ENCODE results near the gene PFDN2.
A peak's percentile ranks its signal among the peaks of the same experiment; 100 is the strongest.

Gene PFDN2

DNA sequence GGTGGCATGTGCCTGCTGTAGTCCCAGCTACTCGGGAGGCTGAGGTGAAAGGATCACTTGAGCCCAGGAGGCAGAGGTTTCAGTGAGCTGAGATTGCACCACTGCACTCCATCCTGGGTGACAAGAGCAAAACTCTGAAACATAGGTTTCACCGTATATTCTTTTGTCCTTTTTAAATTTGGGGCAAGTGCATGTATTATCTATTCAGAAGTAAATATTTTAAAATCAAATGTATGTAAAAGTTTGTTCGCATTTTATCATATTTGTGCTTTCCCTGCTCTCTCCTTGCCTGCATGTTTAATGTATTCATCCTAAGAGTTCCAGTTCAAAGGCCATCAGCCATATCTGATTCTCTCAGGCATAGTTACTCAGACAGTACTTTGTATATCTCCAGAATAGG, 28.0 kb upstream of the PFDN2 start:
- no peak for DNase-seq
- Histone ChIP-seq H3K4me3 (ENCODE audit: low read depth, low read length) (no peak overlapping the region), H3K27ac (no peak overlapping the region), H3K36me3 (replicated peaks) (no peaks in the 10 kb centered on the region), H3K27me3 (replicated peaks) (no peaks in the 10 kb centered on the region)
- in situ Hi-C loops (cut with HindIII; ENCODE audit: low pct_ligation_motif_present, low sequenced_read_pairs) = loop anchor here (25.0 kb wide), 1 partner anchor 109 kb away; the partner anchor contains the start of genes TSTD1 and USF1
- no peak for TF ChIP-seq CTCF (IDR thresholded peaks at IDR 0.05; ENCODE audit: low read depth, low read length, missing control alignments)

- H3K27me3 ChIP-seq (replicated peaks) = no peaks in the 10 kb centered on the region
- DNase-seq = no peak
- H3K27ac ChIP-seq = no peak overlapping the region
- in situ Hi-C loops (cut with HindIII; ENCODE audit: low pct_ligation_motif_present, low sequenced_read_pairs) = loop anchor here (25.0 kb wide), 1 partner anchor 104 kb away; the partner anchor contains the start of genes TSTD1 and USF1
- no peak for TF ChIP-seq CTCF (IDR thresholded peaks at IDR 0.05; ENCODE audit: low read depth, low read length, missing control alignments)
- no peak overlapping the region for H3K4me3 ChIP-seq (ENCODE audit: low read depth, low read length)
- no peaks in the 10 kb centered on the region for H3K36me3 ChIP-seq (replicated peaks)
Observed at GRCh38 chr1:161140755-161141400, 23.0 kb upstream of the PFDN2 start.

- TF ChIP-seq CTCF (IDR thresholded peaks at IDR 0.05; ENCODE audit: low read depth, low read length, missing control alignments) = peak; percentile 57
- H3K27me3 ChIP-seq (replicated peaks) = no peaks in the 10 kb centered on the region
- no peak overlapping the region for H3K4me3 ChIP-seq (ENCODE audit: low read depth, low read length)
- DNase-seq = peak; percentile 62
- H3K36me3 ChIP-seq (replicated peaks) = no peaks in the 10 kb centered on the region
- in situ Hi-C loops (cut with HindIII; ENCODE audit: low pct_ligation_motif_present, low sequenced_read_pairs) = loop anchor here (25.0 kb wide), 1 partner anchor 102 kb away; the partner anchor contains the start of genes TSTD1 and USF1
- H3K27ac ChIP-seq = no peak overlapping the region
Observed at GRCh38 chr1:161139766-161140165, 21.9 kb upstream of the PFDN2 start.

DNA sequence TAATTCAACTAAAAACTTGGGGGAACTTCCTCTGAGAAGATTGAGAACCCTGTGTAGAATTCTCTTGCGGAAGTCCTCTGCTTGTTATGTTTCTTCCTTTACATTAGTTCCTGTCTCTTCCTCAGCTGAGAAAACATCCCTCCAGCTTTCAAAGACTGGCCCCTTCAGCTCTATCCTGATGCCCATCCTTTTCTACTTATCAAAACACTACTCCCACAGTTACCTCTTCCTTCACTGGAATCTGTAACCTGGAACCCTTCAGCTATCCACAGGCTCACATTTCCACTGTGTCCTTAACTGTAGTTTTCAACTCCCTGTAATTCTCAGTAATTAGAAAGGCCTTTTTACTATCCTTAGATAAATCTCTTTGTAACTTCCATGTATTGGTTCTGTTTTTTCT, 20.6 kb upstream of the PFDN2 start:
- TF ChIP-seq CTCF (IDR thresholded peaks at IDR 0.05; ENCODE audit: low read depth, low read length, missing control alignments) = no peak
- no peaks in the 10 kb centered on the region for H3K36me3 ChIP-seq (replicated peaks)
- no peaks in the 10 kb centered on the region for H3K27me3 ChIP-seq (replicated peaks)
- in situ Hi-C loops (cut with HindIII; ENCODE audit: low pct_ligation_motif_present, low sequenced_read_pairs) = loop anchor here (25.0 kb wide), 1 partner anchor 101 kb away; the partner anchor contains the start of genes TSTD1 and USF1
- no peak overlapping the region for H3K4me3 ChIP-seq (ENCODE audit: low read depth, low read length)
- DNase-seq = no peak
- H3K27ac ChIP-seq = no peak overlapping the region

DNA sequence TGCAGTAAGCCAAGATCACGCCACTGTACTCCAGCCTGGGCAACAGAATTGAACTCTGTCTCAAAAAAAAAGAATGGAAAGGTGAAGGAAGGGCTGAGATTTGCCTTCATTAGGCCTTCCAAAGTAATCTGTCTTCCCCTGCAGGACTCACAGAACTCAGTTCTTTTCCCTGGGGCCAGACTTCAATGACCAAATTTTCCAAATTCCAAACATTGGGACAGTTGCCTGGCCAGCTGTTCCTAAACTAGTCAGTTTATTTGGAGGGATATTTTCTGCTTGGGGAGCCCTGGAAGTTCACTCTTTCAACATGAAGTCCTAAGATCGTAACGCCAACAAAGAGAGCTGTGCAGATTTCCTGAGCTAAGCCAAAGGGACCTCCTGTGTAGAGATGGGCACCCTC, 20.0 kb upstream of the PFDN2 start:
- in situ Hi-C loops (cut with HindIII; ENCODE audit: low pct_ligation_motif_present, low sequenced_read_pairs) = loop anchor here (25.0 kb wide), 1 partner anchor 101 kb away; the partner anchor contains the start of genes TSTD1 and USF1
- H3K27me3 ChIP-seq (replicated peaks) = no peaks in the 10 kb centered on the region
- DNase-seq = no peak
- no peak for TF ChIP-seq CTCF (IDR thresholded peaks at IDR 0.05; ENCODE audit: low read depth, low read length, missing control alignments)
- no peaks in the 10 kb centered on the region for H3K36me3 ChIP-seq (replicated peaks)
- no peak overlapping the region for H3K4me3 ChIP-seq (ENCODE audit: low read depth, low read length)
- H3K27ac ChIP-seq = no peak overlapping the region
